ENCODE measurements around the gene TAF1.
"Not testable (repeated sequence)": the region's sequence is repeated elsewhere in the genome, so short reads cannot be mapped to it uniquely, and the experiment has no call there.

GRCh38 chrX:71502080-71502479 is 135.9 kb downstream of the TAF1 start:
- TF ChIP-seq CTCF (IDR thresholded peaks at IDR 0.05 in 8 of 11, conservative IDR thresholded peaks at IDR 0.05 in 3 of 11); POLR2A (IDR thresholded peaks at IDR 0.05): not testable (repeated sequence)
